ENCODE results near the gene TMEM238. TPM values are rescaled to one million over a fixed set of nuclear protein-coding genes. Genes with fewer than 3 reads are reported as not detected.

The TMEM238 gene
- polyA plus RNA-seq, 1 donor from 2014 or later = not detected

DNA sequence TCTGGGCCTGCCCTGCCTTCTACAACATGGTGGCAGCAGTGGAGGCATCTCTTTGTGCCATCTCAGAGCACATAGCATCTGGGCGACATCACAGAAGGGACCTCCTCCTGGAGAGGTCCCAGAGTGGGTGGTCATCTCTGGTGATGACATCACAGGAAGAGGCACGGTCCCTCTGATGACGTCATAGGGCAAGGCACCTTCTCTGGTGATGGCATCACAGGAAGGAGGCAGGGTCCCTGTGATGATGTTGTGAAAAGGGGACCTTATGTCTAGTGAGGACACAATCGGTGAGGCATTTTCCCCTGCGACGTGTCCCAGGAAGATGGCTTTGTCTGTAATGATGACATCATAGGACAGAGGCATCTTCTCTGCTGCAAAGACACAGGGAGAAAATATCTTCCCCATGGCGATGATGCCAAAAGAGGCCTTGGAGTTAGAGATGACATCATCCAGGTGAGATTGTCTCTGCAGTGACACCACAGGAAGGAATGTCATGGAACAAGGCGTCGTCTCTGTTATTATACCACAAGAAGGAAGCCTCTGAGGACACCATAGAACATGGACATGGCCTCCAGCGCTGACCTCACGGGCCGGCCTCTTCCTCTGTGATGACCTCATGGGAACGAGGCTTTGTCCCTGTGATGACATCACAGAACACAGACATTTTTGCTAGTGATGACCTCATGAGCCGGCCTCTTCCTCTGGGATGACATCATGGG, 48.3 kb upstream of the TMEM238 start:
- Histone ChIP-seq H3K9me3 (ENCODE audit: low read length) (no peaks in the 10 kb centered on the region), H2AFZ (ENCODE audit: low read depth, low read length) (no peak overlapping the region), H3K27ac (ENCODE audit: low read length) (no peak overlapping the region), H4K20me1 (ENCODE audit: insufficient read depth) (no peaks in the 10 kb centered on the region), H3K27me3 (ENCODE audit: insufficient read depth, low read depth, low read length) (no peaks in the 10 kb centered on the region), H3K9ac (ENCODE audit: low read length) (no peak overlapping the region), H3K9me2 (ENCODE audit: insufficient read depth, low read length) (no peaks in the 10 kb centered on the region), H3F3A (ENCODE audit: insufficient read depth, low read length, poor library complexity, severe bottlenecking) (no peaks in the 10 kb centered on the region), H3K79me2 (replicated peaks; ENCODE audit: insufficient read depth, low read length) (no peaks in the 10 kb centered on the region), H3K4me3 (ENCODE audit: low read length) (no peak overlapping the region), H3K4me2 (ENCODE audit: low read length) (no peak overlapping the region), H3K36me3 (ENCODE audit: insufficient read depth, low read length) (peaks cover 25% of the 10 kb centered on the region)
- TF ChIP-seq MXI1 (conservative IDR thresholded peaks at IDR 0.05; ENCODE audit: poor library complexity, severe bottlenecking) (no peak), EZH2 (IDR thresholded peaks at IDR 0.05; ENCODE audit: borderline replicate concordance, insufficient read depth, low read length, poor library complexity, severe bottlenecking) (no peak), RAD21 (conservative IDR thresholded peaks at IDR 0.05) (no peak), TAF1 (IDR thresholded peaks at IDR 0.05; ENCODE audit: low read depth) (no peak), EP300 (conservative IDR thresholded peaks at IDR 0.05; ENCODE audit: poor library complexity, severe bottlenecking) (no peak)

- no peak overlapping the region for H3K27ac ChIP-seq (ENCODE audit: low read length)
- H3K4me3 ChIP-seq (ENCODE audit: low read length) = no peak overlapping the region
- TF ChIP-seq SMC3 (conservative IDR thresholded peaks at IDR 0.05; ENCODE audit: poor library complexity) (no peak), EZH2 (IDR thresholded peaks at IDR 0.05; ENCODE audit: borderline replicate concordance, insufficient read depth, low read length, poor library complexity, severe bottlenecking) (no peak), TAF1 (IDR thresholded peaks at IDR 0.05; ENCODE audit: low read depth) (no peak), CTCF (IDR thresholded peaks at IDR 0.05; ENCODE audit: poor library complexity, severe bottlenecking) (no peak), POLR2AphosphoS5 (IDR thresholded peaks at IDR 0.05) (no peak), REST (IDR thresholded peaks at IDR 0.05; ENCODE audit: borderline replicate concordance) (no peak), RAD21 (conservative IDR thresholded peaks at IDR 0.05) (no peak), EP300 (conservative IDR thresholded peaks at IDR 0.05; ENCODE audit: poor library complexity, severe bottlenecking) (no peak), MXI1 (conservative IDR thresholded peaks at IDR 0.05; ENCODE audit: poor library complexity, severe bottlenecking) (no peak)
- no peaks in the 10 kb centered on the region for H3K9me2 ChIP-seq (ENCODE audit: insufficient read depth, low read length)
- H3K27me3 ChIP-seq (ENCODE audit: insufficient read depth, low read depth, low read length) = no peaks in the 10 kb centered on the region
- no peaks in the 10 kb centered on the region for H3K9me3 ChIP-seq (ENCODE audit: low read length)
- H2AFZ ChIP-seq (ENCODE audit: low read depth, low read length) = no peak overlapping the region
- no peaks in the 10 kb centered on the region for H4K20me1 ChIP-seq (ENCODE audit: insufficient read depth)
- H3K4me2 ChIP-seq (ENCODE audit: low read length) = no peak overlapping the region
- no peaks in the 10 kb centered on the region for H3F3A ChIP-seq (ENCODE audit: insufficient read depth, low read length, poor library complexity, severe bottlenecking)
- peaks cover 25% of the 10 kb centered on the region for H3K36me3 ChIP-seq (ENCODE audit: insufficient read depth, low read length)
- H3K9ac ChIP-seq (ENCODE audit: low read length) = no peak overlapping the region
- H3K79me2 ChIP-seq (replicated peaks; ENCODE audit: insufficient read depth, low read length) = no peaks in the 10 kb centered on the region
These were observed 47.1 kb upstream of the TMEM238 start for GRCh38 chr19:55431183-55431582.

Measured in neural cell (in vitro differentiated cells).